GM12865 (cell line): ENCODE results near the gene IZUMO2.

Experiments used
- DNase-seq: peaks from one replicate; pipeline ENCODE4 v3.0.0; 2010; ENCODE audit warnings: low read depth
- H3K4me3 ChIP-seq: 2 replicates; pipeline ENCODE4 v1.5.1; 2011; ENCODE audit warnings: mild to moderate bottlenecking, low read depth, low read length, control low read depth
- TF ChIP-seq, protein P1 (sequence below): IDR thresholded peaks from 2 replicates; pipeline ENCODE4 v1.5.1; 2011; ENCODE audit warnings: low read length, control low read depth, low read depth, inconsistent platforms; ENCODE audit not compliant: insufficient read depth; ENCODE audit errors: missing control alignments

The IZUMO2 gene

DNA sequence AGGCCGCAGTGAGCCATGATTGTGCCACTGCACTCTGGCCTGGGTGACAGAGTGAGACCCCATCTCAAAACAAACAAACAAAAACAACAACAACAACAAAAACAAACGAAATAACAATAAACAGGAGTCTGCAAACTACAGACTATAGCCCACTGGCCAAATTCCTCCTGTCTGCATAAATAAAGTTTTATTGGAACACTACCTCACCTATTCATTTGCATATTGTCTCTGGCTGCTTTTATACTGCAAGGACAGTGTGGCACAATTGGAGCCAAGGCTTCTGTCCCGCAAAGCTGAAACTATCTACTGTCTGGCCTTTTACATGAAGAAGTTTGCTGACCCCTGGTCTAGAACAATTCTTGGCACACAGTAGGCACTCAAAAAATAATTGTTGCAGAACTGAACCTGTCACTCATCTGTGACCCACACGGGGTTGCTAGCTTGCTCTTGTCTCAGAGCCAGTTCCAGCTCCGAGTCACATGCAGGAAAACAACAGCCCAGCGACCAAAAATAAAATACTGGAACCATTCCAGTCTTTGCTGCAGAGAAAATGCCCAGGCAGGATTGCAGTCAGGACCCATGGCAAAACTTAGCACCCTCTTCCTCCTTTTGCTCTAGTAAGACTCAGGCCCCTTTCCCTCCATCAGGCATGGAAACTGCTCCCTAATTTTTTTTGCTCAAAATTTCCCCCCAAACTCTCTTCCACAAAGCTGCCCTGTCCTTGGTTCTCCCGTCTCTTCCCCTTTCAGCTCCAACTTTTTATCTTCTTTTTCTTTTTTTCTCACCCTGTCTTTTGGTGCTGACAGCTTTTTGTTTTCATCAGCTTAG is 35.6 kb upstream of the IZUMO2 start:
- H3K4me3 ChIP-seq, result no peak overlapping the region
- TF ChIP-seq, protein P1, sequence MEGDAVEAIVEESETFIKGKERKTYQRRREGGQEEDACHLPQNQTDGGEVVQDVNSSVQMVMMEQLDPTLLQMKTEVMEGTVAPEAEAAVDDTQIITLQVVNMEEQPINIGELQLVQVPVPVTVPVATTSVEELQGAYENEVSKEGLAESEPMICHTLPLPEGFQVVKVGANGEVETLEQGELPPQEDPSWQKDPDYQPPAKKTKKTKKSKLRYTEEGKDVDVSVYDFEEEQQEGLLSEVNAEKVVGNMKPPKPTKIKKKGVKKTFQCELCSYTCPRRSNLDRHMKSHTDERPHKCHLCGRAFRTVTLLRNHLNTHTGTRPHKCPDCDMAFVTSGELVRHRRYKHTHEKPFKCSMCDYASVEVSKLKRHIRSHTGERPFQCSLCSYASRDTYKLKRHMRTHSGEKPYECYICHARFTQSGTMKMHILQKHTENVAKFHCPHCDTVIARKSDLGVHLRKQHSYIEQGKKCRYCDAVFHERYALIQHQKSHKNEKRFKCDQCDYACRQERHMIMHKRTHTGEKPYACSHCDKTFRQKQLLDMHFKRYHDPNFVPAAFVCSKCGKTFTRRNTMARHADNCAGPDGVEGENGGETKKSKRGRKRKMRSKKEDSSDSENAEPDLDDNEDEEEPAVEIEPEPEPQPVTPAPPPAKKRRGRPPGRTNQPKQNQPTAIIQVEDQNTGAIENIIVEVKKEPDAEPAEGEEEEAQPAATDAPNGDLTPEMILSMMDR, result no peak
- no peak for DNase-seq

DNA sequence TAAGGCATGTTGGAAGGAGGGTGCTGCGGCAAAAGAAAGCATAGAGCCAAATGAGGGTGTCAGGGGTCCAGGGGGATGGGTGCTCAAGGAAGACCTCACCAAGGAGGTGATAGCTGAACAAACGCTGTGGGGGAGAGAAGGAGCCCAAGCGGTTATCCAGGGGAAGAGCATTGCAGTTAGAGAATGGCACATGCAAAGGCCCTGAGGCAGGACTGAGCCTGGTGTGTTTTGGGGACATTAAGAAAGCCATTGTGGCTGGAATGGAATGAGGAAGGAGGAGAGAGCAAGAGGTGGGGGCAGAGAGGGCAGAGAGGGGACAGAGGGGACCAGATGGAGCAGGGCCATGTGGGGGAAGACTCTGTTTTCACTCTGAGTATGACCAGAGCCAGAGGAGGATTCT is 34.3 kb upstream of the IZUMO2 start:
- TF ChIP-seq, protein P1, result no peak
- H3K4me3 ChIP-seq, result no peak overlapping the region
- DNase-seq, result no peak

DNA sequence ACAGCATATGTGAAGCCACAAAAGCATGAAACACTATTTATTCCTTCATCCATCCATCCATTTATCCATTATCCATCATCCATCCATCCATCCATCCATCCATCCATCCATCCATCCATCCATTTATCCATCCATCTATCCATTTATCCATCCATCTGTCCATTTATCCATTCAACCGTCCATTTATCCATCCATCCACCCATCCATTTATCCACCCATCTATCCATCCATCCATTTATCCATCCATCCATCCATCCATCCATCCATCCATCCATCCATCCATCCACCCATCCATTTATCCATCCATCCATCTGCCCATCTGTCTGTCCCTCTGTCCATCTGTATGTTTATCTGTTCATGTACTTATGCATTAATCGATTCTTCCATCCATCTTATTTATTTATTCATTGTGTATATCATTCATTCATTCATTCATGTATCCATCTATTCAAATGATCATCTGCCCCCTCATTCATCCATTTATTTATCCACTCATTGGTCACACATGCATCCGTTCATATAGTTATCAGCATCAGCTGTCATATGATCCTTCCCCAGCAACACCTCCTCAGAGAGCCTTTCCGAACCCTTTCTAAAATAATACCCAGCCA is 33.3 kb upstream of the IZUMO2 start:
- H3K4me3 ChIP-seq, result no peak overlapping the region
- TF ChIP-seq, protein P1, result no peak
- no peak for DNase-seq

DNA sequence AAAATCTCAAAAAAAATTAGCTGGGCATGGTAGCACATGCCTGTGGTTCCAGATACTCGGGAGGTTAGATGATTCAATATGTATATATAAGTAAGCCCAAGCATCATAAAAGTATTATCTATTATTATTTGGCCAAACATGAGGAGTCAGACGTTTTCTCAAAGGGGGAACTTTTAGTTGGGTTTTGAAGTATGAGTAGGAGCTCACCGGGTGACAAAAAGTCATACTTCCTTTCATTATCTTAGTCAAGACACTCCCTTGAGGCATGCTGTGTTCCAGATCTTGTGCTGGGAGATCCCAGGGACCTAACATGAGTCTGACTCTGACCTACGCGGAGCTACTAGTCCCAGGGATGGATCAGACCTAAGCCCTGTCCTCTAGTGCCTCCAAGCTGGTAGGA is 32.1 kb upstream of the IZUMO2 start:
- no peak overlapping the region for H3K4me3 ChIP-seq
- TF ChIP-seq, protein P1, result no peak
- DNase-seq, result no peak

GRCh38 chr19:50192463-50193211 is 29.6 kb upstream of the IZUMO2 start:
- TF ChIP-seq, protein P1, result no peak
- no peak for DNase-seq
- H3K4me3 ChIP-seq, result no peak overlapping the region

DNA sequence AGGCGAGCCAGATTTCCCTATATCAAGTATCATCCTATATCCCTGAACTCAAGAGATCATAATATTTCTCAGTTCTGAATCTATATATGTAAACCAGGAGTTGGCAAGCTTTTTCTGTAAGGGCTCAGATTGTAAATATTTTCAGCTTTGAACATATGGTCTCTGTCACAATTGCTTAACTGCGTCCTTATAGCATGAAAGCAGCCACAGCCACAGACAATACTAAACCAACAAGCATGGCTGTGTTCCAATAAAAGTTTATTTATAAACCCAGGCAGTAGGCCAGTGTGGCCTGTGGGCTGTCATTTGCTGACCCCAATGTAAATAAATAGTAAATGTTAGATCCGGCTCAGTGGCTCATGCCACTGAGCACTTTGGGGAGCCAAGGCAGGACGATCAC is 28.1 kb upstream of the IZUMO2 start:
- DNase-seq, result no peak
- H3K4me3 ChIP-seq, result no peak overlapping the region
- TF ChIP-seq, protein P1, result no peak
